SK-N-MC (cell line): ENCODE results near the gene PPP1R1B.
A peak's percentile ranks its signal among the peaks of the same experiment; 100 is the strongest.

ENCODE experiments used
- DNase-seq: peaks from one replicate; pipeline ENCODE4 v3.0.0-alpha.2; 2011; ENCODE audit warnings: low read depth, low spot score
- H3K27ac ChIP-seq: fragments of 200-600 bp; sonication (generic); 2 replicates; pipeline ENCODE4 v1.5.1; 2016; ENCODE audit warnings: mixed run types
- H3K36me3 ChIP-seq: fragments of 200-600 bp; sonication (generic); 2 replicates; pipeline ENCODE4 v1.6.1; 2017; ENCODE audit warnings: antibody characterized with exemption, low read length, mixed read lengths; ENCODE audit not compliant: insufficient read depth
- H3K4me3 ChIP-seq: fragments of 200-600 bp; sonication (generic); 2 replicates; pipeline ENCODE4 v1.5.1; 2016
- H3K9ac ChIP-seq: fragments of 200-600 bp; sonication (generic); 2 replicates; pipeline ENCODE4 v1.8.0; 2017; ENCODE audit warnings: mixed run types, mixed read lengths; ENCODE audit not compliant: insufficient read length
- H3K9me3 ChIP-seq: fragments of 200-600 bp; sonication (generic); 2 replicates; pipeline ENCODE4 v1.6.1; 2017; ENCODE audit warnings: low read depth, mild to moderate bottlenecking, antibody characterized with exemption, low read length, moderate library complexity, mixed read lengths
- EZH2 ChIP-seq: fragments of 200-600 bp; sonication (generic); IDR thresholded peaks from one replicate; pipeline ENCODE4 v1.6.1; 2017; ENCODE audit warnings: antibody characterized with exemption
- FOXP2 ChIP-seq: optimal IDR thresholded peaks from 2 replicates; pipeline ENCODE3; 2011; ENCODE audit warnings: mild to moderate bottlenecking, moderate library complexity; ENCODE audit not compliant: insufficient read depth; ENCODE audit errors: extremely low read length, control extremely low read depth
- POLR2AphosphoS5 ChIP-seq: IDR thresholded peaks from 2 replicates; pipeline ENCODE4 v1.6.1; 2012; ENCODE audit warnings: mild to moderate bottlenecking, low read depth, low read length, borderline replicate concordance

PPP1R1B gene

DNA sequence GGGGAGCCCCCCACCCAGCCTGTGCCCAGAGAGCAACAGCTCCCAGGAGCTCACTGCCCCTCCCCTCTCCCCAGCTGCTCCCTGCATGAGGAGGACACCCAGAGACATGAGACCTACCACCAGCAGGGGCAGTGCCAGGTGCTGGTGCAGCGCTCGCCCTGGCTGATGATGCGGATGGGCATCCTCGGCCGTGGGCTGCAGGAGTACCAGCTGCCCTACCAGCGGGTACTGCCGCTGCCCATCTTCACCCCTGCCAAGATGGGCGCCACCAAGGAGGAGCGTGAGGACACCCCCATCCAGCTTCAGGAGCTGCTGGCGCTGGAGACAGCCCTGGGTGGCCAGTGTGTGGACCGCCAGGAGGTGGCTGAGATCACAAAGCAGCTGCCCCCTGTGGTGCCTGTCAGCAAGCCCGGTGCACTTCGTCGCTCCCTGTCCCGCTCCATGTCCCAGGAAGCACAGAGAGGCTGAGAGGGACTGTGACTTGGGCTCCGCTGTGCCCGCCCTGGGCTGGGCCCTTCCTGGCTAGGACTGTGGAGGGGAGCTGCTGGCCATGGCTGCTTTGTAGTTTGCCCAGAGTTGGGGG is 39.0 kb downstream of the PPP1R1B start:
- no peak overlapping the region for H3K4me3 ChIP-seq
- no peak overlapping the region for H3K9ac ChIP-seq
- H3K9me3 ChIP-seq, result no peaks in the 10 kb centered on the region
- no peak overlapping the region for H3K27ac ChIP-seq
- TF ChIP-seq EZH2 (no peak), FOXP2 (no peak), POLR2AphosphoS5 (no peak)
- H3K36me3 ChIP-seq, result no peaks in the 10 kb centered on the region; the same call in 1 of the 2 replicates
- DNase-seq, result no peak

DNA sequence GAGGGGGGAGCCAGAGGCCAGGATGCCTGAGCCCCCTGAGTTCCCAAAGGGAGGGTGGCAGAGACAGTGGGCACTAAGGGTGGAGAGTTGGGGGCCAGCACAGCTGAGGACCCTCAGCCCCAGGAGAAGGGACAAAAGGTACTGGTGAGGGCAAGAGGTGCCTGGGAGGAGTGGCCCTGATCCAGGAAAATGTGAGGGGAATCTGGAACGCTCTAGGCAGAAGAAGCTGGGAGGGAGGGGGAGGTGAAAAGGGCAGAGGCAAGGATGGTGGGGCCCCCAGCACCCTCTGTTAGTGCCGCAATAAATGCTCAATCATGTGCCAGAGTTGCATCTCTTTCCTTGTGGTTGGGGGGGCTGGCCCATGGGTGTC is 39.5 kb downstream of the PPP1R1B start:
- H3K4me3 ChIP-seq, result no peak overlapping the region
- no peak overlapping the region for H3K27ac ChIP-seq
- H3K36me3 ChIP-seq, result no peaks in the 10 kb centered on the region; the same call in 1 of the 2 replicates
- no peaks in the 10 kb centered on the region for H3K9me3 ChIP-seq
- TF ChIP-seq EZH2 (no peak), POLR2AphosphoS5 (no peak), FOXP2 (no peak)
- no peak overlapping the region for H3K9ac ChIP-seq
- DNase-seq, result no peak

DNA sequence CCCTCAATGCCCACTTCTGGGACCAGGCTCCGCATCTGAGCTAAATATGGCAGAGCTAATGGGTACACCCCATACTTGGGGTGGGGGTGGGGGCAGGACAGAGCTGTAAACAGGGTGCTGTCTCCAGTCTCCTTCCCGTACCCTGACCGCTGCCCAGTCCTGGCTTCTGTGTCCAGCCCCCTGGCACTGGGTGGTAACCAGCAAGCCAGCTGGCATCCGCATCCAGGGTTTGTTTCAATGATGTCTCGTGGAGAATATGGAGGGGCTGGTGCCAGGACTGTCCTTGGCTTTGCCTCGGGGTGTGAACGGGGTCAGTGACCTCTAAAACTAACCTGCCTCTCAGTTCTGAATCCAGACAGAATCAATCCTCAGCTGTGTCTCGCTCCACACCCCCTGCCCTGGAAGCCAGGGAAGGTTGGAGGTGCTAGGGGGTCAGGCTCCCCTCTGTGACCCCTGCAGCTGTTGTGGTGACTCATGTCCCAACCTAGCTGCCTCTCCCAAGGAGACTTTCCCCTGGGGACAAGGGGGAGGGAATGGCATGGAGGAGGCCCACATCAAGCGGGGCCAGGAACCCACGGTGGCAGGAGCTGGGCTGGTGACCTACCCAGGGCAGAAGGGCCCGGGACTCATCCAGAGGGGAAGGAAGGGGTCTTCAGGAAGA is 40.0 kb downstream of the PPP1R1B start:
- no peak overlapping the region for H3K9ac ChIP-seq
- no peak for TF ChIP-seq EZH2
- no peak for TF ChIP-seq FOXP2
- TF ChIP-seq POLR2AphosphoS5, result no peak
- H3K4me3 ChIP-seq, result no peak overlapping the region

DNA sequence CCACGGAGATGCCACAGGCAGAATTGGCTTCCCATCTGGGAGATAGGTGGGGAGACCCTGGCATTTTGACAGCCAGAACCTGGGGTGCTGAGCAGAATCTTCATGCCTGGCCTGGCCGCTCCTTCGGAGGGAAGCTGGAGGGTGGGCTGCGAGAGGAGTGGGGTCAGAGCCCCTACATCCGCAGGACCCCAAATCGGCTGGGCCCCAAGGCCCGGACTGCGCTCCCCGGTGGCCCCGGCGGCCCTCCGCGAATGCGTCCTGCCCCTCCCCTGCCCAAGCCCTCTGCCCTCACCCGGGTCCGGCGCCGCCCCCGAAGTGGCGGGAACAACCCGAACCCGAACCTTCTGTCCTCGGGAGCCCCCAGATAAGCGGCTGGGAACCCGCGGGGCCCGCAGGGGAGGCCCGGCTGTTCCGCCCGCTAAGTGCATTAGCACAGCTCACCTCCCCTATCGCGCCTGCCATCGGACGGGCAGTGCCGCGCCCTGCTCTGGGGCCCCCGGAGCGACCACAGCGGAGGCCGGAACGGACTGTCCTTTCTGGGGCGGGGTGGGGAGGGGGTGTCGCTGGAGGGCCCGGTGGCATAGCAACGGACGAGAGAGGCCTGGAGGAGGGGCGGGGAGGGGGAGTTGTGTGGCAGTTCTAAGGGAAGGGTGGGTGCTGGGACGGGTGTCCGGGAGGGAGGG is 40.7 kb downstream of the PPP1R1B start:
- no peak for TF ChIP-seq FOXP2
- no peak for TF ChIP-seq POLR2AphosphoS5
- TF ChIP-seq EZH2, result no peak
- Histone ChIP-seq H3K9ac (no peak overlapping the region), H3K36me3 (no peaks in the 10 kb centered on the region), H3K4me3 (no peak overlapping the region), H3K9me3 (no peaks in the 10 kb centered on the region), H3K27ac (no peak overlapping the region)
- no peak for DNase-seq

More for the DNA sequence above, 40.0 kb downstream of the PPP1R1B start:
- Histone ChIP-seq H3K27ac (no peak overlapping the region), H3K36me3 (no peaks in the 10 kb centered on the region; the same call in 1 of the 2 replicates), H3K9me3 (no peaks in the 10 kb centered on the region)
- DNase-seq, result no peak

DNA sequence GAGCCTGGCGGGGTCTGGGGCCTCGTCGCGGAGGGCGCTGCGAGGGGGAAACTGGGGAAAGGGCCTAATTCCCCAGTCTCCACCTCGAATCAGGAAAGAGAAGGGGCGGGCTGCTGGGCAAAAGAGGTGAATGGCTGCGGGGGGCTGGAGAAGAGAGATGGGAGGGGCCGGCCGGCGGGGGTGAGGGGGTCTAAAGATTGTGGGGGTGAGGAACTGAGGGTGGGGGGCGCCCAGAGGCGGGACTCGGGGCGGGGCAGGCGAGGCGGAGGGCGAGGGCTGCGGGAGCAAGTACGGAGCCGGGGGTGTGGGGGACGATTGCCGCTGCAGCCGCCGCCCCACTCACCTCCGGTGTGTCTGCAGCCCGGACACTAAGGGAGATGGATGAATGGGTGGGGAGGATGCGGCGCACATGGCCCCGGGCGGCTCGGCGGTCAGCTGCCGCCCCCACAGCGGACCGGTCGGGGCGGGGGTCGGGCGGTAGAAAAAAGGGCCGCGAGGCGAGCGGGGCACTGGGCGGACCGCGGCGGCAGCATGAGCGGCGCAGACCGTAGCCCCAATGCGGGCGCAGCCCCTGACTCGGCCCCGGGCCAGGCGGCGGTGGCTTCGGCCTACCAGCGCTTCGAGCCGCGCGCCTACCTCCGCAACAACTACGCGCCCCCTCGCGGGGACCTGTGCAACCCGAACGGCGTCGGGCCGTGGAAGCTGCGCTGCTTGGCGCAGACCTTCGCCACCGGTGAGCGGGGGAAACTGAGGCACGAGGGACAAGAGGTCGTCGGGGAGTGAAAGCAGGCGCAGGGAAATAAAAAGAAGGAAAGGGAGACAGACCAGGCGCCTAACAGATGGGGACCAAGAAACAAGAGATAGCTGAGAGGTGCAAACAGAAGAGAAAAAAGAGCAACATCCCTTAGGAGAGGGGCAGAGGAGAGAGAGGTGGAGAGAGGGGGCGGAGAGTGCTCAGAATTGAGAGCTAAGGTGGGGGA is 41.5 kb downstream of the PPP1R1B start, which contains the start of gene PNMT:
Gene PNMT (plus strand): TSS at position 509 of the 980 bp plus-strand sequence. CDS start 23 bp downstream, at position 532.
- Histone ChIP-seq H3K9ac (no peak within 1 kb of the TSS), H3K27ac (no peak within 1 kb of the TSS), H3K36me3 (no peaks in the 10 kb centered on the region), H3K9me3 (no peaks in the 10 kb centered on the region), H3K4me3 (peak within 1 kb of the TSS; percentile 38)
- TF ChIP-seq EZH2, result no peak
- no peak for TF ChIP-seq POLR2AphosphoS5
- TF ChIP-seq FOXP2, result no peak
- DNase-seq, result no peak

DNA sequence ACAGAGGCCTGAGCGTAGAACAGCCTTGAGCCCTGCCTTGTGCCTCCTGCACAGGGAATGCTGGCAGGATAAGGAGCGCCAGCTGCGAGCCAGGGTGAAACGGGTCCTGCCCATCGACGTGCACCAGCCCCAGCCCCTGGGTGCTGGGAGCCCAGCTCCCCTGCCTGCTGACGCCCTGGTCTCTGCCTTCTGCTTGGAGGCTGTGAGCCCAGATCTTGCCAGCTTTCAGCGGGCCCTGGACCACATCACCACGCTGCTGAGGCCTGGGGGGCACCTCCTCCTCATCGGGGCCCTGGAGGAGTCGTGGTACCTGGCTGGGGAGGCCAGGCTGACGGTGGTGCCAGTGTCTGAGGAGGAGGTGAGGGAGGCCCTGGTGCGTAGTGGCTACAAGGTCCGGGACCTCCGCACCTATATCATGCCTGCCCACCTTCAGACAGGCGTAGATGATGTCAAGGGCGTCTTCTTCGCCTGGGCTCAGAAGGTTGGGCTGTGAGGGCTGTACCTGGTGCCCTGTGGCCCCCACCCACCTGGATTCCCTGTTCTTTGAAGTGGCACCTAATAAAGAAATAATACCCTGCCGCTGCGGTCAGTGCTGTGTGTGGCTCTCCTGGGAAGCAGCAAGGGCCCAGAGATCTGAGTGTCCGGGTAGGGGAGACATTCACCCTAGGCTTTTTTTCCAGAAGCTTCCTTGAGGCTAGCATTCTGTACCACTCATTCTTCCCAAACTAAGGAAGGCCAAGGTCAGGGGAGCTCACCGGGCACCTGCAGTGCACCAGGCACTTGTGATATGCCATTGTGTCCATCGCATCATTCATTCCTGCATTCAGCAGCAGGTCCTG is 43.4 kb downstream of the PPP1R1B start:
- no peak for TF ChIP-seq EZH2
- no peak overlapping the region for H3K4me3 ChIP-seq
- H3K36me3 ChIP-seq, result no peaks in the 10 kb centered on the region
- no peak overlapping the region for H3K9ac ChIP-seq
- DNase-seq, result no peak
- H3K27ac ChIP-seq, result no peak overlapping the region
- no peaks in the 10 kb centered on the region for H3K9me3 ChIP-seq

DNA sequence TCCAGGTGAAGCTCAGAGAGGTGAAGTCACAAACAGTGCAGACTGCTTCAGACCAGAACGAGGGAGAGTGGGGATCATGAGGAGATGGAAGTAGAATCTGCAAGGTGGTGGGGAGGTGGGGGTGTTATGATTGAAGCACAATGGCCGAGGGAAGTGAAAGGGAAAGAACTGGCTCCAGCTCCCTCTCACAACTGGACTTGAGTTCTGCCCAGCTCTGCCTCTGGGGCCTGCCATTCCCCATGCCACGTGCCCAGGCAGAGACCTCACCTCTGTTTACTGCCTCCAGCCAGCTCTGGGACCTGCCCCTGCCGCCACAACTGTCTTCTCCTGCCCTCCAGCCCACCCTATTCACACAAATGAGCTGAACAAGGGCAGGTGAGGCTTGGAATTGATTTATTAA is 44.0 kb downstream of the PPP1R1B start:
- no peaks in the 10 kb centered on the region for H3K36me3 ChIP-seq
- H3K9ac ChIP-seq, result no peak overlapping the region
- H3K4me3 ChIP-seq, result no peak overlapping the region
- H3K27ac ChIP-seq, result no peak overlapping the region
- no peak for DNase-seq
- H3K9me3 ChIP-seq, result no peaks in the 10 kb centered on the region
- TF ChIP-seq POLR2AphosphoS5 (no peak), FOXP2 (no peak), EZH2 (no peak)
